Lower lobe of right lung (tissue), 2 donors: Measurements from ENCODE around the gene PTPRM. TPM values are rescaled to one million over a fixed set of nuclear protein-coding genes. Genes with fewer than 3 reads are reported as not detected.
A peak's percentile ranks its signal among the peaks of the same experiment; 100 is the strongest.

Experiments
- ATAC-seq, 2 donors: fragments of 200-7000 bp; cut with Tn5 transposase; one replicate each; pipeline ENCODE4 v1.9.1; 2020 to 2022; ENCODE audit warnings: mild to moderate bottlenecking in 2 of 2, moderate library complexity in 2 of 2
- DNase-seq: peaks from one replicate; pipeline ENCODE4 v3.0.0-alpha.2; 2020
- H3K27ac ChIP-seq: fragments of 200-600 bp; one replicate; pipeline ENCODE4 v1.8.0; 2022
- H3K27me3 ChIP-seq: fragments of 200-600 bp; one replicate; pipeline ENCODE4 v1.8.0; 2022; ENCODE audit warnings: low read depth
- H3K36me3 ChIP-seq: fragments of 200-600 bp; one replicate; pipeline ENCODE4 v1.8.0; 2022; ENCODE audit warnings: mild to moderate bottlenecking
- H3K4me1 ChIP-seq: fragments of 200-600 bp; one replicate; pipeline ENCODE4 v1.8.0; 2022
- H3K4me3 ChIP-seq: fragments of 200-600 bp; one replicate; pipeline ENCODE4 v1.8.0; 2022; ENCODE audit warnings: mild to moderate bottlenecking
- H3K9me3 ChIP-seq: fragments of 200-600 bp; one replicate; pipeline ENCODE4 v1.8.0; 2022
- CTCF ChIP-seq: fragments of 200-600 bp; IDR thresholded peaks from one replicate; pipeline ENCODE4 v1.8.0; 2022; ENCODE audit warnings: antibody characterized with exemption, mild to moderate bottlenecking
- intact Hi-C: fragments of 100-400 bp; cut with DNase I; formaldehyde crosslinking; loops from one replicate; pipeline ENCODE4 v1.11.0; 2022
- total RNA-seq: library from RNA; stranded (reverse); fragmentation: NEBNext Ultra II Directional; extraction: Animal tissue kit (Norgen Biotek cat#: 25700); gene quantifications from one replicate; pipeline ENCODE4 v1.2.1, GENCODE V29; 2021
- donor health status: DM: no; HTN: yes; CAD: no; lungs with severe emphysema.

The PTPRM gene
- total RNA-seq, 1 donor from 2014 or later, result 85.2 TPM

GRCh38 chr18:8329186-8329771, 762.2 kb downstream of the PTPRM start:
- H3K9me3 ChIP-seq, result no peaks in the 10 kb centered on the region
- no peak for ATAC-seq
- H3K27ac ChIP-seq, result no peak overlapping the region
- no peaks in the 10 kb centered on the region for H3K4me1 ChIP-seq
- no peak for DNase-seq
- no peaks in the 10 kb centered on the region for H3K36me3 ChIP-seq
- no peaks in the 10 kb centered on the region for H3K27me3 ChIP-seq
- no peak overlapping the region for H3K4me3 ChIP-seq
- intact Hi-C loops, result no loop called here
- no peak for TF ChIP-seq CTCF

- H3K4me3 ChIP-seq, result no peak overlapping the region
- no peaks in the 10 kb centered on the region for H3K4me1 ChIP-seq
- H3K27me3 ChIP-seq, result no peaks in the 10 kb centered on the region
- DNase-seq (no peak), ATAC-seq (no peak)
- no peak for TF ChIP-seq CTCF
- intact Hi-C loops, result no loop called here
- no peaks in the 10 kb centered on the region for H3K36me3 ChIP-seq
- H3K27ac ChIP-seq, result no peak overlapping the region
- no peaks in the 10 kb centered on the region for H3K9me3 ChIP-seq
Observed at GRCh38 chr18:8330575-8330974, 763.5 kb downstream of the PTPRM start.

GRCh38 chr18:8332286-8332685, 765.2 kb downstream of the PTPRM start:
- H3K9me3 ChIP-seq, result no peaks in the 10 kb centered on the region
- DNase-seq (no peak), ATAC-seq (no peak)
- H3K27ac ChIP-seq, result no peak overlapping the region
- no peaks in the 10 kb centered on the region for H3K4me1 ChIP-seq
- H3K36me3 ChIP-seq, result no peaks in the 10 kb centered on the region
- no peak for TF ChIP-seq CTCF
- intact Hi-C loops, result no loop called here
- H3K4me3 ChIP-seq, result no peak overlapping the region
- H3K27me3 ChIP-seq, result no peaks in the 10 kb centered on the region

GRCh38 chr18:8333961-8334360, 766.8 kb downstream of the PTPRM start:
- no peak for TF ChIP-seq CTCF
- Histone ChIP-seq H3K27ac (no peak overlapping the region), H3K27me3 (no peaks in the 10 kb centered on the region), H3K36me3 (no peaks in the 10 kb centered on the region), H3K4me3 (no peak overlapping the region), H3K9me3 (no peaks in the 10 kb centered on the region), H3K4me1 (no peaks in the 10 kb centered on the region)
- DNase-seq (no peak), ATAC-seq (no peak)
- intact Hi-C loops, result no loop called here

GRCh38 chr18:8337211-8337610, 770.1 kb downstream of the PTPRM start:
- Histone ChIP-seq H3K4me1 (peaks cover 11% of the 10 kb centered on the region), H3K27ac (no peak overlapping the region), H3K9me3 (no peaks in the 10 kb centered on the region), H3K27me3 (no peaks in the 10 kb centered on the region), H3K36me3 (no peaks in the 10 kb centered on the region), H3K4me3 (no peak overlapping the region)
- intact Hi-C loops, result no loop called here
- ATAC-seq (peak in 1 of 2 donors; percentile 61), DNase-seq (no peak)
- TF ChIP-seq CTCF, result no peak
